HG02763 (cell line): ENCODE results near the gene GRAMD4.

ENCODE experiments used
- ATAC-seq: cut with Tn5 transposase; IDR thresholded peaks from one replicate; pipeline ENCODE4 v1.9.1; 2021; ENCODE audit warnings: mild to moderate bottlenecking, moderate library complexity; ENCODE audit not compliant: unreplicated experiment

Gene GRAMD4

DNA sequence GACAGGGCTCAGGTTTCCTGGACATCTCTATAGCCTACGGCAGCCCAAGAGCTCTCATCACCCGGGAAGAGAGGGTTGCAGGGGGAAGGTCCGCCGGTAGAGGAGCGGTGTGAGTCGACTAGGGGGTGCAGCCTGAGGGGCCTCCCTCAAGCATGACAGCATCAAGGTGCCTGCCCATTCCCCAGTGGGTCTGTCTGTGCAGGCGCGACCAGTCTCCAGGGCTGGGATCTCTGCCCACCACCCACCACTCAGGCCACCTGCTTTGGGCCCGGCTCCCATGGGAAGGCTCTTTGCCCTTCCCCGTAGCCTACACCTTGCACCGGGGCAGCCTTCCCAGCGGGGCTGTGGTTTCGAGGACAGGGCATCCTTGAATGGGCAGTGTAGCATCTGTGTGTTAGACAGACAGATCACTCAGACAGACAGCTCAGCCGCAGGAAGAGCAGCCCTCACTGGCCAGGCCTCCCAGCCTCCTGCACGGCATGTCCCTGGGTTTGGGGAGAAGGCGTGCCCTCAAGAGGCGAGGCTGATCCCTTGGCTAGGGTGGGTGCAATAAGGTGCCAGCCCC, 88.7 kb downstream of the GRAMD4 start:
- ATAC-seq: no peak

DNA sequence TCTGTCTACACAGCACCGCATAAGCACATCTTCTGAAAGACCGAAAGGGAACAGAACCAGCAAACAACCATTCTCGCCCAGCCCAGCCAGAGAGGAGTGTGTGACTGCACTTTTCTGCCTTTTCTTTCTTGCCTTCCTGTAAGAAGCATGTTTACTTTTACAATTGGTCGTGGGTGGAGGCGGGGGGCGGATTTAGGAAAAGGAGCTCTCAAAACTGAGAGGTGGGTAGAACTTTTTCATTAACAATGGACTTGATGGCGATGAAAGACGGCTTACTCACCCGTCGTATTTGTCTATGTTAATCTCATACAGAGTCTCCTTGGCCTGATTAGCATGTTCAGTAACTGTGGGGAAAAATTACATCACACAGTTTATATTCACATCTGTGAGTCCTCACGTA, 90.6 kb downstream of the GRAMD4 start:
- no peak for ATAC-seq

DNA sequence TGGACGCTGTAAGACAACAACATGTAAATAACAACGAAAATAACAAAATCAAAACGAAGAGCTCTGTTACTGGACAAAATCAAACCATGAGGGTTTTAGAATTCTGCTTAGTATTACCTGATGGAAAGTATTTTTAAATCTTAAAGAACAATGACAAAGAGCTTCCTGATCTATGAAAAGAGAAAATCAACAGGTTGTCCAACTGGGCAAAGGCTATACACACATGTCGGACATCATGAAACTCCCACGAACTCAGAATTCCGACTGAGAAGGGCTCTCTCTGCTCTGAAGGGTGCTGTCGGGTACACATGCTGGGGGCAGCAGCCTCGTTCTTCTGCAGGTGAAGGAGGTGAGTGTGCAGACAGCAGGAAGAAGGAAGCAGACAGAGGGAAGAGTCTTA, 92.1 kb downstream of the GRAMD4 start:
- no peak for ATAC-seq

DNA sequence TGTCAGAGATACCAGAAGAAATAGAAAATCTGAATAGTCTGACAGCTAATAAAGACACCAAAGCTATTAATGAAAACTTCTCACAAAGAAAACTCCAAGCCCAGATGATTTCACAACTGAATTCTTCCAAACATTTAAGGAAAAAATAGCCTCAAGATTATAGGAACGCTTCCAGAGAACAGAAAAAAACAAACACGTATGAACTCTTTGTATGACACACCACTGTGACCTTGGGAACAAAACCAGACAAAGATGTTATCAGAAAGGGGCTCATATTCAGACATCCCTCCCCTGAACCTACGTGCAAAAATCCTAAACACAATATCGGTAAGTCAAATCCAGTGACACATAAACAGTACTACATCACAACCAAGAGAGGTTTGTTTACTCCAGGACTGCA, 94.4 kb downstream of the GRAMD4 start:
- no peak for ATAC-seq

DNA sequence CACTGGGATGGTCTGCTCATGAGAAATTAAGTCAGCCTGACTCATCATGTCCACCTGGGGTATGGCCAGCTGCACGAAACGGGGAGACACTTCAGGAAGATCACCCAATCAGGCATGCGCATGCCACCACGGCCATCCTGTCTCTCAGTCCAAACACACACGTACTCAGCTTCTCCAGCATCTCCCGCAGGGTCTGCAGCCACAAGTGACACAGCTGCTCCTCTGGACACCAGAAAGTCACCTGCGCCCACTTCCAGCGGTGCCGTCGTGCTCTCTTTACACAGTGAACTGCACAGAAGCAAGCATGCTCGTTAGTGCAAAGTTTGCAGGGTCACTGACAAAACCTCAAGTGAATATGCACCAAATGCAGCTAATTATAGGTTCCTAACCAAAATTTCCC, 99.7 kb downstream of the GRAMD4 start:
- ATAC-seq: no peak

DNA sequence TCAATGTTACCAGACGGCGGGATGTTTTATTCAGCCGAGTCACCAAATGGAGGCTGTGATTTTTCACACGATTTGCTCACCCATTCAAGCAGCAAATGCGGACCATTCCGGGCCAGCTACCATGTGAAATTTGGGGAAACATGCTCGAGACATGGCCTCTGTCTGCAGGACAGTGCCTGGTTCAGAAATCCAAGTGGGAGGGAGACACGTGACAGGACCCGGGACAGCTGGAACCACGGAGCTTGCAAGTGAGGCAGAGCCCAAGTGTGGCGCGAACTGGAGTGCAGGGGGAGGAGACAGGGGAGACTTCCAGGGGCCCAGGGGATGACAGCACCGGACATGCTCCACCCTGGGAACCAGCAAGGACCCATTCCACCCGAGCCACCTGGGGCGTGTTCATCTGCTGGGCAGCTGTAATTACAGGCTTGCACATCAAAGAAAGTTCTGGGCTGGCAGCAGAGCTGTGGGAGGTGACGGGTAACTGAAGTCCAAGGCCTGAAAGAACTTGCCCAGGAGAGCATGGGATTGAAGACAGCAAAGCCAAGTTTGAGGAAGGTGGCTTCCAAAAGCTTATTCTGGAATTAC, 101.4 kb downstream of the GRAMD4 start:
- no peak for ATAC-seq

DNA sequence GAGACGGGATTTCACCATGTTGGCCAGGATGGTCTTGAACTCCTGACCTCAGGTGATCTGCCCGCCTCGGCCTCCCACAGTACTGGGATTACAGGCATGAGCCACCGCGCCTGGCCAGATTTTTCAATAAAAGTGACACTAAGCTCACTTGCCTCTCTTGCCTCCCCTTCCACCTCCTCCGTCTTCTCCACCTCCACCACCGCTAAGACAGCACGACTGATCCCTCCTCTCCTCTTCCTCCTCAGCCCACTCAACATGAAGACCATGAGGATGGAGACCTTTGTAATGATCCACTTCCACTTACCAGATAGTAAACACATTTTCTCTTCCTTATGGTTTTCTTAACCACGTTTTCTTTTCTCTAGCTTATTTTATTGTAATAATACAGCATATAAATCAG, 103.7 kb downstream of the GRAMD4 start:
- ATAC-seq: no peak

DNA sequence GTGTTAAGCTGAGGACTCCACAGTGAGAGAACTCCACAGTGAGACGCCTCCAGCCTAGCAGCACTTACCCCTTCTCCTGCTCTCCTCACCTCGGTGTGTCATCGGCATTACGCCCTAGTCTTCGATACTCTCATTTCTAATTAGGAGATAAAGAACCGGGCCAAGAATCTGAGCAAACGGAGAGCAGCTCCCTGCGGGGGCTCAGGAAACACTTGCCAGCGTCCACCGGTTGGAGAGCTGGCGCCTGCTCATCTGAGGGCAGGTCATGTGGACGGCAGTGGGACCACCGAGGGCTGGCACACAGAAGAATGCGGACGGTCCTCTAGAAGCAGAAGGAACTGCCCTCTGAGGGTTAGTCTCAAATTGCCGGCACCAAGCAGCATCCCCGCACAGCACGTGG, 104.9 kb downstream of the GRAMD4 start:
- no peak for ATAC-seq

DNA sequence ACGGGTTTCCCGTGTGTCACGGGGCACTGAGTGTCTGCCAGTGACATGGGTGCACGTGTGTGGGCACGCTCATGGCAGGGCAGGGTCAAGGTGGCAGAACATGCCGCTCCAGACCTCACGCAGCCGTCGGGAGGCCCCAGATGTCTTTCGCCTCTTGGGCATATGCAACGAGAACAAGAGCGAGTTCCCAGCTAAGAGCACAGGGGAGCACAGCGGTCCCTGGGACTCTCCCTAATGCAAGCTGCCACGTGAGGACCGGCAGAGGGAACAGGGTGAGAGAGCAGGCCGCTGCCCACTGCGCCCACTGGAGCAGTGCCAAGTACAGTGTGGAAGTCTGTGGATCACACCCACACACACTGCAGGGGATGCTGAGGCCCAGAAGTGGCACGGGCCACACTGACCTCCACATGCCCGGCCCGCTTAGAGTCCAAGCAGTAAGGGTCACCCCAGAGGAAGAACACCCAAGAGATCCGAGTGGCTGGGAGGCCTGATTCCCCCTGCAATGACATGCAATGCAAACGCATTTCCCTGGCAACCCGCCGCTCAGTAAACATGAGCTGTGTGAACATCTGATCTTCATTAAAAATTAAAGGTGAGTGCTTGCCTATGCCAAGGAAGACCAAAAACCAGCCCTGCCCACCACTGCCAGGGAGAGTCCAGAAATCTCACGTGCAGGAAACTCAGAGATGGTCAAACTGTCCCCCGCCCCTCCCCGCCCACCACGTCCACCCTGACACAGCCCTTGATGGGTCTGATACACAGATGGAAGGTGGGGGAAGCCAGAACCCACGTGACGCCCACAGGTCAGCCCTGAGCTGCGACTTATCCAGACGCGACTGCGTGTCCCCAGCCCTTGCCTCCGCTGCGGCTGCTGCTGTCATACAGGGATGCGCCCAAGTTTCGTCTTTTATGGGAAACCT, 106.1 kb downstream of the GRAMD4 start:
- no peak for ATAC-seq

DNA sequence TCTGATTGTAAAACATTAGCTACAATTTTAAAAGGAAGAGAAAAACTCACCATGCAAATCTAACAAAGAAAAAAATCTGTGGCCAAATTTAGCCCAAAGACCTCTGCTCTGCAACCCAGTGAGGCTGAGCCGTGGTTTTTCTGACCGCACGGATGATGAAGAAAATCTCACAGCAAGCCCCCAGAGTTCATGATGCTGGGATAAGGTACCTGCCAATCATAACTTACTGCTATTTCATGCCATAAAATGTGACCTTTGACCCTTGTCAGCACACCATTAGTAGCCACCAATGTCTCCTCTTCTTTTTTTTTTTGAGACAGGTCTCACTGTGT, 106.8 kb downstream of the GRAMD4 start:
- no peak for ATAC-seq

DNA sequence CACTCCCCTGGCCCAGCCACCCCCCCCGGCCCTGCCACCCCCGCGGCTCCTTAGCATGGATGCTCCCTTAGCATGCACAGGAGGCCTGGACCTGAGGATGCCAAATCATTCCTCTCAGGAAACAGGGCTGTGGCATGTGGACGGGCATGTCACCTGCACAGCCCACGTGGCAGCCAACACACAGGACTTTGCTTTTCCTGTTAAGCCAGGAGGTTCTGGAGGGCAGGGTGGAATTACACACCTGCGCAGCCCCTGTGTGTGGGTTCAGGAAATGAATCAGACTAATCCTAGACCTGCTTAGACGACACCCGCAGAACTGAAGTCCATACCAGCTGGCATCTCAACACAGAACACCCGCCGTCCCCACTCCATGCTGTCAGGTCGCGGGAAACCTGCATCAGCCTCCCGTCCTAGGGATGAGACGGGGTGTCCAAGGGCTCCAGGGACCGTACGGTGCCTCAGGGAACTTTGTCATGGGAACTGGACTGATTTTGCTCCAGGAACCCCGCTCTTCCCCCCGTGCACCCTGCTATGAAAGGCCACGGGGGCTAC, 107.7 kb downstream of the GRAMD4 start:
- no peak for ATAC-seq

DNA sequence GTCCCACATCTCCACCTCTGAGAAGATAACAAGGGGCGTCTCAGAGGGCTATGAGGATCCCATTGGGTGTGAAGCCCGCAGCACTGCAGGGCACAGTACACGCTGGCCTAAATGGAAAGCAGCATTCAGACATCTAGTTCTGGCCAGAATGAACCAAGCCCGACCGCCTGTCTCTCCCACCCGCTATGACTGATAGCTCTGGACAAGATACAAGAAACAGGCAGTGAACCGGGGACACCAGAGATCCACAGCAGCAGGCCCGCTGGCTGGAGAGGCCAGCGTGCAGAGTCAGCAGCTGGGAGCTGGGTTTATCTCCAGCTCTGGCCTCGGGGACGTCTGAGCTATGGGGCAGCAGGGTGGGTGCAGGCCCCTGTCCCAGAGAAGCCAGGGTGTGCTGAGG, 108.3 kb downstream of the GRAMD4 start:
- ATAC-seq: no peak
